HG03139 (cell line): ENCODE results near the gene CMAS.
"Not testable (repeated sequence)": the region's sequence is repeated elsewhere in the genome, so short reads cannot be mapped to it uniquely, and the experiment has no call there.

Experiments
- ATAC-seq: cut with Tn5 transposase; IDR thresholded peaks from one replicate; pipeline ENCODE4 v1.9.1; 2021; ENCODE audit not compliant: unreplicated experiment

Gene CMAS

DNA sequence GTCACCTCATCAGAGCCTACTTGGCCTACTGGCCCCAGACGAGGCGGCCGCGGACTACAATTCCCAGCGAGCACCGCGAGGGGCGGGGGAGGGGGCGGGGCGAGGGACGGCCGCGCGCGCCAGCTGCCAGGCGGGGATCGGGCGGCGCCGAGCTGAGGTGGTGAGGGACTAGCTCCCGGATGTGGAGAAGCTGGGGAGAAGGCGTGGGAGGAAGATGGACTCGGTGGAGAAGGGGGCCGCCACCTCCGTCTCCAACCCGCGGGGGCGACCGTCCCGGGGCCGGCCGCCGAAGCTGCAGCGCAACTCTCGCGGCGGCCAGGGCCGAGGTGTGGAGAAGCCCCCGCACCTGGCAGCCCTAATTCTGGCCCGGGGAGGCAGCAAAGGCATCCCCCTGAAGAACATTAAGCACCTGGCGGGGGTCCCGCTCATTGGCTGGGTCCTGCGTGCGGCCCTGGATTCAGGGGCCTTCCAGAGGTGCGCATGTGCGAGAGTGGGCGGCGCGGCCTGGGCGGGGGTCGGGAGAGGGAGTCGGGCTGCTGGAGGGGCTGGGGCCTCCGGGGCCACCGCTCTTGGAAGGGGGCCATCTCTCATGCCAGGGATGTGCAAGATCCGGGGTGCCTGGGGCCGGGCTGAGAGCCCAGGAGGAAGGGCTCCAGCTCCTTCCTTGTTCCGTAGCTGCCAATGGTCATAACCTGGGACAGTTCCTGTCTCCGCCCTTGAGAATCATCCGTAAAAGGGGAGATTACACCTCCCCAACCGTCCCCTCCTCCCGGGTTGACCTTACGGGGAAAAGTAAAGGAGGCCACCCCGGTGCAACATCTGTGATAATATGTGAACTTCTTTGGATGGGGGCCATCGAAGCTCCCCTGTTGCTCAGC, at the start of gene CMAS:
Gene CMAS (plus strand): TSS at position 129 of the 878 bp plus-strand sequence. CDS start 86 bp downstream, at position 215.
- peak; percentile 83 for ATAC-seq

DNA sequence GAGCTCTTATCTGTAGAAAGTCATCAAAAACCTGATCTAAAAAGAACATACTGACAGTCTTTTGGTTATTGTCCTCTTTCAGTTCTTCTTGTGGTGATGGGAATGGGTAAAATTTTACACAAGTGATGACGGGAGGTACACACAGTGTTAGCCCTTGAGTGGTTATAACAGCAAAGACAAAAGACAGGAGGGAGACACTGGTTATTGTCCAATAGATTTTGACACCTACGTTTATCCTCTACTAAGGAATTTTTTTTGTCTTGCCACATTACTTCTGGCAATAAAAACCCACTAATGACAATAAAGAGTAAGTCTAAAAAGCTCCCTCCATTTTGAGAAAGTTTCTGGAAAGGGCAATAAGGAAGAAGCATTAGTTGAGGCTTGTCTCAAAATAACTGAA, 47.7 kb upstream of the CMAS start:
- ATAC-seq = no peak

- ATAC-seq = no peak
Measured at GRCh38 chr12:21998782-21999181, 47.2 kb upstream of the CMAS start.

- no peak for ATAC-seq
Measured at GRCh38 chr12:22002430-22002829, 43.6 kb upstream of the CMAS start.

DNA sequence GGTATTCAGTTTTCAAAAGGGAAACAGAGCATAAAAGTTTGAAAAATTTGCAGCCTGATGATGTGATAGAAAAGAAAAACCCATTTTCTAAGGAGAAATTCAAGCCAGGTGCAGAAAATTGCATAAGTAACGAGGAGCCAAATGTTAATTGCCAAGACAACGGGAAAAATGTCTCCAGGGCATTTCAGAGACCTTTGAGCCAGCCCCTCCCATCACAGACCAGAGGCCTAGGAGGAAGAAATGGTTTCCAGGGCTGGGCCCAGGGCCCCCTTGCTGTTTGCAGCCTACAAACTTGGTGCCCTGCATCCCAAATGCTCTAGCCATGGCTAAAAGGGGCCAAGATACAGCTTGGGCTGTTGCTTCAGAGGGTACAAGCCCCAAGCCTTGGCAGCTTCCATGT, 38.2 kb upstream of the CMAS start:
- not testable (repeated sequence) for ATAC-seq

DNA sequence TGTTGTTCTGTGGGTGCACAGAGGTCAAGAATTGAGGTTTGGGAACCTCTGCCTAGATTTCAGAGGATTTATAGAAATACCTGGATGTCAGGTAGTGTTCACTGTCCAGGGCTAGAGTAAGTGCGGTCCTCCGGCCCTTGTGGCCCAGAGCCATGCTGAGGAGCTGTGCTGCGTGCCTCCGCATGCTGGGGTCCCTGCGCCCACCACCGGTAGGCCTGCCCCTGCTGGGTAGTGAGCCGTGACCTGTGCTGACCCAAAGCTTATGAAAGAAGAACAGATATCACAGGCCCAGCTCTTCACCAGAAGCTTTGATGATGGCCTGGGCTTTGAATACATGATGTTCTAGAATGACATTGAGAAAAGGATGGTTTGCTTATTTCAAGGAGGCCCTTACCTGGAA, 37.8 kb upstream of the CMAS start:
- ATAC-seq = no peak

DNA sequence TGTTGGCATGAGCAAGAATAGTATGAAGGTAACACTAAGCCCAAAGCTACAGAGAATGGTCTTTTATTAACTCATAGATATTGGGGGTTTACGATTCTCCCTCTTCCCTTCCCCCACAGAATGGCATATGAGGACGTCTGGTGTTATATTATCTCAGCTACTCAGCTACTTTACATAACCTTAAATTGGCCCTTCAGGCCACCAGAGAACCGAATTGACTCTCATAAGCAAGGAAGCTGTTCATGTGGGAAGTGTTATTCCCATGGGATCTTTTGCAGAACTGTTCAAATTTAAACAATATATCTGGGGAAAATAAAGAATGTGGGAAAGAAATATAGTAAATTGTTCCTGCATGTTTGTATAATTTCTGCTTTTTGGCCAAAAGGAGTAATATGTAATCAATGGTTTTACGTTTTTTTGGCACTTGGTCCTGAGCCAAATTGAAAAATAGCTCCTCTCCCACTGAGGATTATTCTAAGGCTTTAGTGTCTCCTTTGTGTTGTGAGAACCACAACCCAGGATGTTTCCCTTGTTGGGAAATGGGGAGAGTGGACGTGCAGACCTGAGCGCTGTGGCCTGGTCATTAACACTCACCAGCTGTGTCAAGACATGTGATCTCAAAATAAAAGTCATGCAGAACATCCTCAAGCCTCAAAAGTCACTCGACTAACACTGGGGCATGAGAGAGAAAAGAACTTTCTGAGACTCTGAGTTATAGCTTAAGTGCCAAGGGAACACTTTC, 31.8 kb upstream of the CMAS start:
- ATAC-seq = no peak

DNA sequence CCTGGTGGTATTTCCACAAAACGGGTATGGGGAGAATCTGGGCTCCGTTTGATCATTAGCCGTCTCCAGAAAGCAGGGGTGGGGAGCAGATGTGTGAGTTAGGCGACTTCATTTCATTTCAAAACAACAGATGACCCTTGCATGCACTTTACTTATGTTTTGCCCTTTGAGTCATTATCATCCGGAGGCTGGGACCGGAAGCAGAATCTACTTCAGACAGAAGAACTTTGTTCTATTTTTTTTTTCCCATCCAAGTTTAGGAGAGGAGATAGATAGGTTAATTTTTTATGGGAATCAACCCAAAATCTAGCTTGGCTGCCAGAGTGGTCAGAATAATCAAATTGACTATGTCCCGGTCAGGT, 31.3 kb upstream of the CMAS start:
- ATAC-seq = no peak

DNA sequence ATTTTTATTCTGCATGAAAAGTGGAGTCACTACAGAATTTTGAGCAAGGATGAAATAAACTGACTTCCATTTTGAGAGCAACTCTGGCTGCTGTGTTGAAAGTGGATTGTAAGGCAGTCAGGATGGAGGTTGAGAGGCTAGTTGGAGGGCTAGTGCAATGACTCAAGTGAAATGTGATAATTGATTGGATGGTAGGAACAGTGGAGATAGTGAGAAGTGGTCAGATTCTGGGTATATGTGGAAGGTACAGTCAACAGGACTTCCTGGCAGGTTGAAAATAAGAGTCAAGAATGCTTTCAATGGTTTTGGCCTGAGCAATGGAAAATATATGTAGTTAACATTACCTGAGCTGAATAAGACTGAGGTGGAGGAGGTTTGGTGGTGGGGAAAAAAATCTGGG, 29.0 kb upstream of the CMAS start:
- ATAC-seq = no peak

- no peak for ATAC-seq
Measured at GRCh38 chr12:22018860-22019259, 27.2 kb upstream of the CMAS start.

- not testable (repeated sequence) for ATAC-seq
Measured at GRCh38 chr12:22023489-22023888, 22.5 kb upstream of the CMAS start.

DNA sequence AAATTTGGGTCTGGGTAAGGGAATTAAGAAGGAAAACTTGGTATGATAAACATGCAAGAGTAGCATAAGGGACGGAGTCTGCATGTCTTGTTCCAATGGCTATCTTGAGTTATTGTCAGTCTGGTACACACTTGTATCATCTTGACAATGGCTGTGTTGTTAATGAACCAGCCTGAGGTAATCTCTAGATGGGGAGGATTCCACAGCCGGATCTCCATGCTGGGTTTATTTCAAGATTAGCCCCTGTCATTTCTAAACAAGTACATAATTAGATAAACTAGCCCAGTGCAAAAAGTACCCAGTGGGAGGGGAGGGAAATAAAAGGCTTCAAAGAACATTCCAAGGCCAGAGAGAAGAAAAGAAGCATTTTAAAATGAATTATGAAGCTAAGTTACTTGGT, 16.5 kb upstream of the CMAS start:
- no peak for ATAC-seq

DNA sequence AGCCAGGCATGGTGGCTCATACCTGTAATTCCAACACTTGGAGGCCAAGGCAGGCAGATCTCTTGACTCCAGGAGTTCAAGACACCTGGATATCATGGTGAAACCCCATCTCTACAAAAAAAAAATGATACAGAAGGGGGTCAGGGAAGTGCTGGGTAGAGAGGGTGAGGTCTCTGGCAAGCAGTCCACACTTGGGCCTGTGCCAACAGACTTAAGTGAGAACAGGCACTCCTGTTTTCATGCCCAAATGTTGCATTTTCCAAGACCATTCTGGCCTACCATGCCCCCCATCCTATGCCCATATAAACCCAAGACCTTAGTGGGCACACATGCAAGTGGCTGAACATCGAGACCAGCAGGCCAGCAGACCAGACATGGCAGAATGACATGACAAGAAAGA, 16.0 kb upstream of the CMAS start:
- ATAC-seq = no peak

GRCh38 chr12:22032732-22033131, 13.3 kb upstream of the CMAS start:
- ATAC-seq = no peak

DNA sequence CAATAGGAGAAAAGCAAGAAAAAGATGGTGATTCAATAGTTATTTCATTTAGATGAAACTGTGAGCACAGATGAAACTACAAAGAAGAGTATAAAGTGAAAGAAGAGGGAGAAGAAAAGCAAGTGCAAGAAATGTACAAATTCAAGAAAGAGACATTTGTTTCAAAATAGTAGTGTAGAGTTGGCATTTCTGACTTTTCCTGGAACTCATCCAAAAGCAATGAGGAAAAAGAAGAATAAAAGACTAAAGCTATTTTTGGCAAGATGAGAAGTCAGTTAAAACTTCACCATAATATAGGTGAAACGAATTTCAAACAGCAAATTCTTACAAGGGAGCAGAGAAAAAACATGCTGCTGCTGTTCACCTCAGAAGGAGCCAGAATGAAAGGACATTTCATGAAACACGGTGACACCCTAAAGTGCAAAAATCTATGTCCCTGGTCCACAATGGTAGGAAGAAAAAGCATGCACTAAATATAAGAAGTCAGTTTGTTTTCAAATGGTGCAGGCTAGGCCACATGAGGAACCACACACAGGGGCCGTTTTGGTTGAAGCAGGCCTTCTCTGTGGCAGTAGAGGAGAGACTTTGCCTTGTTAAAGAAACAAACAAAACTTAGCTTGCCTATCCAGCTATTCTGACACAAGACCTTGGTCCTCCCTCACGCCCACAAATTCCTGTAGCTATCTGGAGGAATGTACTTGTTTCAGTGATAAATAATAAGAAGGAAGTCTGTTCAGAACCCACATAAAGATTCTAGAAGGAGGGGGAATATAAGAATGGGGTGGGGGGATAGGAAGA, 11.1 kb upstream of the CMAS start:
- ATAC-seq = no peak

- ATAC-seq = no peak
Measured at GRCh38 chr12:22037947-22038346, 8.1 kb upstream of the CMAS start.

DNA sequence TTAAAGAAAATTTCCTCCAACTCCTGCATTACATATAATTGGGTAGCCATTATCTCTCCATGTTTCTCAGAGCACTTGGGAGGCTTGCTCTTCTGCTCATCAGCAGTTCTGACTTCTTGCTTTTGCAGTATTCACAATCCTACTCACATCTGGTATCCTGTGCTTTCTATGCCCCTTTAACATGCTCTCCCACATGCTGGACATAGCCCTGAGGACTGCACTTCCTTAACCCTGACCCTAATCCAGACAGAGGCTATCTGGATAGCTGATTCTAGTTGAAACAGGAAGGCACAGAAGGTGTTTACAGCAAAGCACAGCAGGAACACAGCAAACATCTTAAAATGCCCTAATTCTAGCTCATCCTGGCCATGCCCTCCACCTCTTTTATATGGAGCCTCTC, 7.3 kb upstream of the CMAS start:
- ATAC-seq = no peak

DNA sequence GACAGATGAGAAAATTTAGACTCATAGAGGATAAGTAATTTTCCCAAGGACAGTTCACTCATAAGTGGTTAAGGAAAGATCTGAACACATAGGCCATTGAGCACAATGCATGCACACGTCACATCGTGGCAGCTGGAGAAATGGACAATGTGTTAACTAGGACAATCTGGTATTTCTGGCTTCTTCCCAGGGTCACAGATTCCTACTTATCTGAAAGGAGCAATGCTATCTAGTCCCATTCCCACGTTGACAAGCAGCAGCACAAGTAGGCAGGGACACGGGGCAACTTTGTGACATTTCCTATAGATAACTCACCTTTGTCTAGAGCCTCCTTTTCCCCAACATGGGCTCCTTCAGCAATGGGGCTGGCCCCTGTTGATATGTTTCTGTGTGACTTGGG, 6.7 kb upstream of the CMAS start:
- ATAC-seq = no peak

DNA sequence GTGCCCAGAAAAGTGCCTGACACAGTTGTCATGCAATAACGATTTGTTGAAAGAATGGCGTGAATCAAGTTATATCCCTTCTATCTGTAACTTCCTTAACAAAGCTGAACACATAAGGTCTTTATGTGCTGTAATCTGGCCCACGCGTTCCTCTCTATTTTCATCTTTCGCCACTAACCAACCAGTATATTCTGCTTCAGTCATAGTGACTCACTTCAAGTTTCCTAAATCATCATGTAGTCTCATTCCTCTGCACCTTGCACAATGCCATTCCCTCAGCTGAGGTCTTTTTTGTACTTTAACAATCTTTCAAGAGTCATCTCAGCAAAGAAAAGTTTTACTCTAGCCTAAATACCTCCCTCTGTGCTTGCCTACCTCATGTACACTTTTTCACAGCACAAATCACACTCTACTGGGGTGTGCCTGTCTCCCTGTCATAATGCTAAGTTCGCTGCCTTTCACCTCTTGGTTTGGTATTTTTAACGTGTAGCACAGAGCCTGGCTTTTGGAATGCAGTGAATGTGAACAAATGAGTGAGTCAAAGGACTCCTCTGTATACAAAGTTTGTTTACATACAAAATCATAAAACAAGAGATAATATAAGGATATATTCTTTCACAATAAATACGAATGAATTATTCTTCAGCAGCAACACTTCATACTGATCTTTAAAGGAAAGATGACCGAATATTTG, 2.9 kb upstream of the CMAS start:
- no peak for ATAC-seq

DNA sequence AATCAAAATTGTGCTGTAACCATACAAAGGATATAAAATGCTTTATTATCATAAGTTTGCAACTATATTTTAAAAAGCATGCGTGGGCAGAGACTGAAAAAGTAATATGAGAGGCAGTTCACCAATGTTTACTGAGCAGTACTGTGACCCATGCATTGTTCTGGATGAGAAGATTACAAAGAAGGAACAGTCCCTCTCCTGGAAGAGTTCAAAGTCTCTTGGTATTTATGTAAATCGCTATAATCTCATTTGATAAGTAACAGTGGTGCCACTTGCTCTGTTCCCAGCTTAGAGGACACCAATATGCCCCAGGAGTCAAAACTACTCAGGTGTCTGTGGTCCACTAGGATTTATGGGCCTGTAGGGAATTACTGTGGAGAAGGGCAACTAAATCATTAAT, 2.1 kb upstream of the CMAS start:
- no peak for ATAC-seq

GRCh38 chr12:22044391-22044790, 1.6 kb upstream of the CMAS start:
- no peak for ATAC-seq
